ENCODE measurements around the gene EPOP.

EPOP gene

GRCh38 chr17:38674749-38675615 is at the start of gene EPOP:
Gene EPOP, minus strand, starts transcription at chr17:38674957. Its CDS starts 462 bp downstream, at chr17:38674495.
- DNase-seq = peak; percentile 87

GRCh38 chr17:38721802-38722201 is 47.0 kb upstream of the EPOP start:
- no peak for DNase-seq

- no peak for DNase-seq
Measured at GRCh38 chr17:38720941-38721340, 46.2 kb upstream of the EPOP start.

GRCh38 chr17:38719943-38720641 is 45.3 kb upstream of the EPOP start:
- DNase-seq = no peak

- DNase-seq = no peak
Measured at GRCh38 chr17:38719289-38719942, 44.7 kb upstream of the EPOP start.

- DNase-seq = no peak
Measured at GRCh38 chr17:38717139-38717745, 42.5 kb upstream of the EPOP start.

- DNase-seq = no peak
Measured at GRCh38 chr17:38716368-38717005, 41.7 kb upstream of the EPOP start.

- no peak for DNase-seq
Measured at GRCh38 chr17:38715216-38715943, 40.6 kb upstream of the EPOP start.

GRCh38 chr17:38713456-38714075 is 38.8 kb upstream of the EPOP start:
- DNase-seq = no peak

GRCh38 chr17:38712593-38712992 is 37.8 kb upstream of the EPOP start:
- no peak for DNase-seq

- no peak for DNase-seq
Measured at GRCh38 chr17:38711792-38712571, 37.2 kb upstream of the EPOP start.

GRCh38 chr17:38710985-38711384 is 36.2 kb upstream of the EPOP start:
- DNase-seq = no peak

GRCh38 chr17:38710604-38710962 is 35.8 kb upstream of the EPOP start:
- no peak for DNase-seq

GRCh38 chr17:38709864-38710603 is 35.3 kb upstream of the EPOP start:
- no peak for DNase-seq

GRCh38 chr17:38709104-38709820 is 34.5 kb upstream of the EPOP start:
- DNase-seq = no peak

GRCh38 chr17:38707678-38708351 is 33.1 kb upstream of the EPOP start:
- DNase-seq = no peak

- DNase-seq = no peak
Measured at GRCh38 chr17:38706505-38707216, 31.9 kb upstream of the EPOP start.

Data from fibroblast of skin of right biceps (primary cell).